ENCODE results near the gene SIAE. TPM values are rescaled to one million over a fixed set of nuclear protein-coding genes. Genes with fewer than 3 reads are reported as not detected.
A peak's percentile ranks its signal among the peaks of the same experiment; 100 is the strongest.

Gene SIAE
- total RNA-seq, 4 donors from 2014 or later: 6.6 to 8.9 (median 7.7) TPM

- TF ChIP-seq POLR2A (IDR thresholded peaks at IDR 0.05): no peak
- TF ChIP-seq CTCF (IDR thresholded peaks at IDR 0.05): no peak
- TF ChIP-seq EP300 (IDR thresholded peaks at IDR 0.05): no peak
- TF ChIP-seq POLR2AphosphoS5 (IDR thresholded peaks at IDR 0.05): no peak
- Histone ChIP-seq H3K4me3 (no peak overlapping the region), H3K36me3 (no peaks in the 10 kb centered on the region), H3K9me3 (no peaks in the 10 kb centered on the region), H3K27ac (no peak overlapping the region), H3K4me1 (no peaks in the 10 kb centered on the region), H3K27me3 (peaks cover 18% of the 10 kb centered on the region)
- WGBS: 79% methylated on average over 2 of the region's 2 CpGs
- DNase-seq (ENCODE audit: low spot score in 2 of 2): no peak
Observed at GRCh38 chr11:124591430-124591829, 82.1 kb downstream of the SIAE start.

GRCh38 chr11:124586238-124586860, 87.2 kb downstream of the SIAE start:
- Histone ChIP-seq H3K27ac (no peak overlapping the region), H3K9me3 (no peaks in the 10 kb centered on the region), H3K4me3 (no peak overlapping the region), H3K36me3 (no peaks in the 10 kb centered on the region), H3K4me1 (no peaks in the 10 kb centered on the region), H3K27me3 (peaks cover 10% of the 10 kb centered on the region)
- no peak for DNase-seq (ENCODE audit: low spot score in 2 of 2)
- peak; percentile 24 to 49 for TF ChIP-seq CTCF (IDR thresholded peaks at IDR 0.05)
- TF ChIP-seq EP300 (IDR thresholded peaks at IDR 0.05): no peak
- 45% methylated on average over 3 of the region's 3 CpGs for WGBS

- Histone ChIP-seq H3K4me3 (no peak overlapping the region), H3K4me1 (no peaks in the 10 kb centered on the region), H3K27ac (no peak overlapping the region), H3K36me3 (no peaks in the 10 kb centered on the region), H3K9me3 (no peaks in the 10 kb centered on the region), H3K27me3 (peaks cover 10% of the 10 kb centered on the region)
- 70% methylated on average over 4 of the region's 4 CpGs for WGBS
- TF ChIP-seq POLR2A (IDR thresholded peaks at IDR 0.05) (no peak), EP300 (IDR thresholded peaks at IDR 0.05) (no peak), CTCF (IDR thresholded peaks at IDR 0.05) (no peak), POLR2AphosphoS5 (IDR thresholded peaks at IDR 0.05) (no peak)
- no peak for DNase-seq (ENCODE audit: low spot score in 2 of 2)
Observed at GRCh38 chr11:124584681-124585372, 88.7 kb downstream of the SIAE start.

GRCh38 chr11:124583781-124584180, 89.8 kb downstream of the SIAE start:
- Histone ChIP-seq H3K4me3 (no peak overlapping the region), H3K36me3 (no peaks in the 10 kb centered on the region), H3K27me3 (peaks cover 10% of the 10 kb centered on the region), H3K9me3 (no peaks in the 10 kb centered on the region), H3K27ac (no peak overlapping the region), H3K4me1 (no peaks in the 10 kb centered on the region)
- no peak for TF ChIP-seq EP300 (IDR thresholded peaks at IDR 0.05)
- no peak for TF ChIP-seq POLR2A (IDR thresholded peaks at IDR 0.05)
- no peak for TF ChIP-seq CTCF (IDR thresholded peaks at IDR 0.05)
- no peak for TF ChIP-seq POLR2AphosphoS5 (IDR thresholded peaks at IDR 0.05)
- 88% methylated on average over 8 of the region's 8 CpGs for WGBS
- no peak for DNase-seq (ENCODE audit: low spot score in 2 of 2)

Other genes with a start within 250 kb of the SIAE start
- gene OR8B4, start 248.9 kb downstream of the SIAE start, total RNA-seq: not detected
- gene OR8B8, start 228.0 kb downstream of the SIAE start, total RNA-seq: not detected
- gene OR8B12, start 130.1 kb downstream of the SIAE start, total RNA-seq: not detected
- not detected for gene OR8A1, start 103.7 kb downstream of the SIAE start, total RNA-seq
- not detected for gene PANX3, start 62.3 kb downstream of the SIAE start, total RNA-seq
- gene TBRG1, start 50.9 kb downstream of the SIAE start, total RNA-seq: 10 to 100 TPM; 25.9 to 48.8 (median 32.8) TPM
- 1 to 10 TPM; 1.1 to 8.1 (median 2.4) TPM for gene SPA17, start 165 bp upstream of the SIAE start, total RNA-seq
- 1 to 10 TPM in 1 of 4 donors, under 1 TPM in 1, not detected in 2; 0.65 to 1.3 TPM for gene NRGN, start 66.2 kb upstream of the SIAE start, total RNA-seq
- gene VSIG2, start 78.5 kb upstream of the SIAE start, total RNA-seq: 1 to 10 TPM in 3 of 4 donors, under 1 TPM in 1; 0.60 to 3.3 (median 1.7) TPM
- gene ESAM, start 88.6 kb upstream of the SIAE start, total RNA-seq: 10 to 100 TPM; 11.0 to 26.5 (median 15.6) TPM
- 10 to 100 TPM in 2 of 4 donors, 1 to 10 TPM in 2; 5.5 to 42.5 (median 11.7) TPM for gene MSANTD2, start 126.7 kb upstream of the SIAE start, total RNA-seq
- 1 to 10 TPM; 1.9 to 6.8 (median 3.6) TPM for gene ROBO3, start 191.7 kb upstream of the SIAE start, total RNA-seq
- 10 to 100 TPM in 2 of 4 donors, 1 to 10 TPM in 2; 2.5 to 18.7 (median 9.6) TPM for gene ROBO4, start 224.1 kb upstream of the SIAE start, total RNA-seq
- not detected for gene HEPN1, start 245.5 kb upstream of the SIAE start, total RNA-seq

Data from suprapubic skin (tissue), 4 donors.